ENCODE results near the gene MLEC.
A peak's percentile ranks its signal among the peaks of the same experiment; 100 is the strongest.

The MLEC gene

DNA sequence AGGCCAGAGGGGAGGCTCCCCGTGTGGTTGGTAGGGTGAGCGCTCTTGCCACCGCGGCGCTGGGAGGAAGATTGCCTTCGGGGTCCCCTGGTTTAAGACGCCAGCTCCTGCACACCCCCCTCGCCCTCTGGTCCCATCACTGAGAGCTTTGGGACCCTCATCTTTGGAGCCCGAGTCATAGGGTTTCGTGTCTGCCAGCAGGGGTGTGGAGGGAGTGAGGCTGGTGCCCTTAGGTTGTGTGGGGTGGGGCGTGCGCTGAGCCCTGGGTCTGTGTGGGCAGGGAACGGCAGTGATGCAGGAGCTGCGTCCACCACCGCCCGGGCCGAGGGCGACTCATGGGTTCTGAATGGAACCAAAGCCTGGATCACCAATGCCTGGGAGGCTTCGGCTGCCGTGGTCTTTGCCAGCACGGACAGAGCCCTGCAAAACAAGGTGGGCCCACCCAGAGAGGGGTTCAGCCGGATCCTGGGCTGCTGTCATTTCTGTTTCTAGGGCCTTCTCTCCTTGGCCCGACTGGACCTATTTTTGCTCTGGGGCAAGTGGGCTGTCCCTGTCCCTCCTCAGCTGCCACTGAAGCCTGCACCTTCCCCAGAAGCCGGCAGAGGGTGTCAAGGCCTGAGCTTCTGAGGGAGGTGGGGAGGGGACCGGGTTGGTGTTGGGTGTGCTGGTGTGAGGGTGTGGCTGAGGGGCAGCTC, 50.8 kb downstream of the MLEC start:
- H3K79me2 ChIP-seq (ENCODE audit: control insufficient read depth, low read length), result no peaks in the 10 kb centered on the region
- no peaks in the 10 kb centered on the region for H3K27me3 ChIP-seq (ENCODE audit: control insufficient read depth, low read length)
- H3K27ac ChIP-seq (ENCODE audit: low read depth, low read length), result no peak overlapping the region
- H3K4me2 ChIP-seq (ENCODE audit: low read length), result no peak overlapping the region
- H3K9me3 ChIP-seq (ENCODE audit: control insufficient read depth, insufficient read depth, low read length), result no peaks in the 10 kb centered on the region
- H3K9me2 ChIP-seq (replicated peaks; ENCODE audit: control insufficient read depth, low read length), result no peaks in the 10 kb centered on the region
- H3K36me3 ChIP-seq (ENCODE audit: control insufficient read depth, low read length), result no peaks in the 10 kb centered on the region
- H3K4me3 ChIP-seq (ENCODE audit: low read length), result no peak overlapping the region
- no peak for TF ChIP-seq EZH2phosphoT487 (IDR thresholded peaks at IDR 0.05; ENCODE audit: borderline replicate concordance, low read length)
- TF ChIP-seq, protein P1, sequence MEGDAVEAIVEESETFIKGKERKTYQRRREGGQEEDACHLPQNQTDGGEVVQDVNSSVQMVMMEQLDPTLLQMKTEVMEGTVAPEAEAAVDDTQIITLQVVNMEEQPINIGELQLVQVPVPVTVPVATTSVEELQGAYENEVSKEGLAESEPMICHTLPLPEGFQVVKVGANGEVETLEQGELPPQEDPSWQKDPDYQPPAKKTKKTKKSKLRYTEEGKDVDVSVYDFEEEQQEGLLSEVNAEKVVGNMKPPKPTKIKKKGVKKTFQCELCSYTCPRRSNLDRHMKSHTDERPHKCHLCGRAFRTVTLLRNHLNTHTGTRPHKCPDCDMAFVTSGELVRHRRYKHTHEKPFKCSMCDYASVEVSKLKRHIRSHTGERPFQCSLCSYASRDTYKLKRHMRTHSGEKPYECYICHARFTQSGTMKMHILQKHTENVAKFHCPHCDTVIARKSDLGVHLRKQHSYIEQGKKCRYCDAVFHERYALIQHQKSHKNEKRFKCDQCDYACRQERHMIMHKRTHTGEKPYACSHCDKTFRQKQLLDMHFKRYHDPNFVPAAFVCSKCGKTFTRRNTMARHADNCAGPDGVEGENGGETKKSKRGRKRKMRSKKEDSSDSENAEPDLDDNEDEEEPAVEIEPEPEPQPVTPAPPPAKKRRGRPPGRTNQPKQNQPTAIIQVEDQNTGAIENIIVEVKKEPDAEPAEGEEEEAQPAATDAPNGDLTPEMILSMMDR (IDR thresholded peaks at IDR 0.05; ENCODE audit: low read depth, low read length, poor library complexity, severe bottlenecking), result peak; percentile 47
- H4K20me1 ChIP-seq (ENCODE audit: control insufficient read depth, insufficient read depth, low read depth, low read length), result no peaks in the 10 kb centered on the region
- no peaks in the 10 kb centered on the region for H3F3A ChIP-seq (ENCODE audit: control insufficient read depth, insufficient read depth)
- H3K4me1 ChIP-seq (ENCODE audit: control insufficient read depth, low read length), result no peaks in the 10 kb centered on the region

DNA sequence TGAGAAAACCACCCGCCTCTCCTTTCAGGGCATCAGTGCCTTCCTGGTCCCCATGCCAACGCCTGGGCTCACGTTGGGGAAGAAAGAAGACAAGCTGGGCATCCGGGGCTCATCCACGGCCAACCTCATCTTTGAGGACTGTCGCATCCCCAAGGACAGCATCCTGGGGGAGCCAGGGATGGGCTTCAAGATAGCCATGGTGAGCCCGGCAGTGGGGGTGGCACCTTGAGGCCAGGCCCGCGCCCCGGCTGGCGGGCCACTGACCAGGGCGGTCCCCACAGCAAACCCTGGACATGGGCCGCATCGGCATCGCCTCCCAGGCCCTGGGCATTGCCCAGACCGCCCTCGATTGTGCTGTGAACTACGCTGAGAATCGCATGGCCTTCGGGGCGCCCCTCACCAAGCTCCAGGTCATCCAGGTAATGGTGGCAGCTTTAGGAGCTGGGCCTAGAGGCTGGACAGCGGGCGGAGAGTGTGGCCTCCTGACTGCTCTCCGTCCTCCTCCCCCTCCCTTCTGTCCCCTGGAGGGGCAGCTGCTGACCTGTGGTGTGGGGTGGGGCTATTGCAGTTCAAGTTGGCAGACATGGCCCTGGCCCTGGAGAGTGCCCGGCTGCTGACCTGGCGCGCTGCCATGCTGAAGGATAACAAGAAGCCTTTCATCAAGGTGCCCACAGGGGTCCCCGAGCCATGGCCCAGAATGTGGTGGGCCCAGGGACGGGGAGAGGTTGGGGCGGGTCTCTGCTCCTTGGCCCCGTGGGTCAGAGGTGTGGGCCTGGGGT, 51.5 kb downstream of the MLEC start:
- Histone ChIP-seq H3K9me2 (replicated peaks; ENCODE audit: control insufficient read depth, low read length) (no peaks in the 10 kb centered on the region), H3K27me3 (ENCODE audit: control insufficient read depth, low read length) (no peaks in the 10 kb centered on the region), H3K27ac (ENCODE audit: low read depth, low read length) (no peak overlapping the region), H3K36me3 (ENCODE audit: control insufficient read depth, low read length) (no peaks in the 10 kb centered on the region), H3F3A (ENCODE audit: control insufficient read depth, insufficient read depth) (no peaks in the 10 kb centered on the region), H4K20me1 (ENCODE audit: control insufficient read depth, insufficient read depth, low read depth, low read length) (no peaks in the 10 kb centered on the region), H3K4me2 (ENCODE audit: low read length) (no peak overlapping the region), H3K79me2 (ENCODE audit: control insufficient read depth, low read length) (no peaks in the 10 kb centered on the region), H3K4me1 (ENCODE audit: control insufficient read depth, low read length) (no peaks in the 10 kb centered on the region), H3K9me3 (ENCODE audit: control insufficient read depth, insufficient read depth, low read length) (no peaks in the 10 kb centered on the region), H3K4me3 (ENCODE audit: low read length) (no peak overlapping the region)
- TF ChIP-seq, protein P1 (IDR thresholded peaks at IDR 0.05; ENCODE audit: low read depth, low read length, poor library complexity, severe bottlenecking), result no peak
- no peak for TF ChIP-seq EZH2phosphoT487 (IDR thresholded peaks at IDR 0.05; ENCODE audit: borderline replicate concordance, low read length)

DNA sequence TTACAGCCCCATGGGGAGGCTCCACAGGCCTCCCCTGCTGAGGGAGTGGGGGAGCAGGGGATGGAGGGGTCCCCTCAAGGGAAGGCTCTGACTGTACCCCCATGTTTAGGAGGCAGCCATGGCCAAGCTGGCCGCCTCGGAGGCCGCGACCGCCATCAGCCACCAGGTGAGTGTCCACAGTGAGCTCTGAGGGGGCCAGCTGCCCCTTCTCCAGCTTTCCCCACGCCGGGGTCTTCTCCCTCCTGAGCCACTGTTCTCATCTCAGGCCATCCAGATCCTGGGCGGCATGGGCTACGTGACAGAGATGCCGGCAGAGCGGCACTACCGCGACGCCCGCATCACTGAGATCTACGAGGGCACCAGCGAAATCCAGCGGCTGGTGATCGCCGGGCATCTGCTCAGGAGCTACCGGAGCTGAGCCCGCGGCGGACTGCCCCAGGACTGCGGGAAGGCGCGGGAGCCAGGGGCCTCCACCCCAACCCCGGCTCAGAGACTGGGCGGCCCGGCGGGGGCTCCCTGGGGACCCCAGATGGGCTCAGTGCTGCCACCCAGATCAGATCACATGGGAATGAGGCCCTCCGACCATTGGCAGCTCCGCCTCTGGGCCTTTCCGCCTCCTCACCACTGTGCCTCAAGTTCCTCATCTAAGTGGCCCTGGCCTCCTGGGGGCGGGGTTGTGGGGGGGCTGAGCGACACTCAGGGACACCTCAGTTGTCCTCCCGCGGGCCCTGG, 52.2 kb downstream of the MLEC start:
- no peaks in the 10 kb centered on the region for H4K20me1 ChIP-seq (ENCODE audit: control insufficient read depth, insufficient read depth, low read depth, low read length)
- no peak overlapping the region for H3K27ac ChIP-seq (ENCODE audit: low read depth, low read length)
- no peaks in the 10 kb centered on the region for H3K79me2 ChIP-seq (ENCODE audit: control insufficient read depth, low read length)
- H3K4me1 ChIP-seq (ENCODE audit: control insufficient read depth, low read length), result no peaks in the 10 kb centered on the region
- H3K9me3 ChIP-seq (ENCODE audit: control insufficient read depth, insufficient read depth, low read length), result no peaks in the 10 kb centered on the region
- H3K36me3 ChIP-seq (ENCODE audit: control insufficient read depth, low read length), result no peaks in the 10 kb centered on the region
- H3F3A ChIP-seq (ENCODE audit: control insufficient read depth, insufficient read depth), result no peaks in the 10 kb centered on the region
- TF ChIP-seq, protein P1 (IDR thresholded peaks at IDR 0.05; ENCODE audit: low read depth, low read length, poor library complexity, severe bottlenecking), result no peak
- TF ChIP-seq EZH2phosphoT487 (IDR thresholded peaks at IDR 0.05; ENCODE audit: borderline replicate concordance, low read length), result no peak
- no peaks in the 10 kb centered on the region for H3K27me3 ChIP-seq (ENCODE audit: control insufficient read depth, low read length)
- no peak overlapping the region for H3K4me2 ChIP-seq (ENCODE audit: low read length)
- no peak overlapping the region for H3K4me3 ChIP-seq (ENCODE audit: low read length)
- H3K9me2 ChIP-seq (replicated peaks; ENCODE audit: control insufficient read depth, low read length), result no peaks in the 10 kb centered on the region
